ENCODE data around the gene GLO1. TPM values are rescaled to one million over a fixed set of nuclear protein-coding genes. Genes with fewer than 3 reads are reported as not detected.

Gene GLO1
- total RNA-seq, 2 donors from 2014 or later, result 101 to 115 TPM

- Mint-ChIP-seq H3K27ac (peak overlapping the region; percentile 20), H3K4me1 (ENCODE audit: low read depth) (peaks cover 67% of the 10 kb centered on the region), H3K27me3 (ENCODE audit: low read depth) (no peaks in the 10 kb centered on the region), H3K36me3 (ENCODE audit: insufficient read depth in 2 of 2) (peaks cover 11 to 32% of the 10 kb centered on the region in 2 donors), H3K9me3 (peaks cover 4 to 5% of the 10 kb centered on the region in 2 donors), H3K4me3 (peak overlapping the region in 1 of 2 donors; percentile 51)
- DNase-seq (no peak), ATAC-seq (replicated peaks in 1 of 2) (peak in 1 of 2 donors; percentile 7)
Measured at GRCh38 chr6:38696345-38696744, 6.6 kb downstream of the GLO1 start.

- Mint-ChIP-seq H3K9me3 (peaks cover 4 to 5% of the 10 kb centered on the region in 2 donors), H3K4me1 (ENCODE audit: low read depth) (peaks cover 62% of the 10 kb centered on the region), H3K27ac (peak overlapping the region; percentile 20), H3K27me3 (ENCODE audit: low read depth) (no peaks in the 10 kb centered on the region), H3K36me3 (ENCODE audit: insufficient read depth in 2 of 2) (peaks cover 11 to 28% of the 10 kb centered on the region in 2 donors), H3K4me3 (peak overlapping the region in 1 of 2 donors; percentile 51)
- ATAC-seq (replicated peaks in 1 of 2) (peak; percentile 50 to 72), DNase-seq (no peak)
Measured at GRCh38 chr6:38695933-38696332, 7.0 kb downstream of the GLO1 start.

GRCh38 chr6:38695227-38695900 lies 7.6 kb downstream of the GLO1 start:
- H3K4me3 Mint-ChIP-seq, result peak overlapping the region in 1 of 2 donors; percentile 51
- DNase-seq (no peak), ATAC-seq (replicated peaks in 1 of 2) (peak in 1 of 2 donors; percentile 4)
- H3K36me3 Mint-ChIP-seq (ENCODE audit: insufficient read depth in 2 of 2), result peaks cover 11 to 24% of the 10 kb centered on the region in 2 donors
- H3K4me1 Mint-ChIP-seq (ENCODE audit: low read depth), result peaks cover 57% of the 10 kb centered on the region
- peaks cover 4 to 5% of the 10 kb centered on the region in 2 donors for H3K9me3 Mint-ChIP-seq
- no peaks in the 10 kb centered on the region for H3K27me3 Mint-ChIP-seq (ENCODE audit: low read depth)
- peak overlapping the region; percentile 66 for H3K27ac Mint-ChIP-seq

GRCh38 chr6:38688579-38689087 lies 14.3 kb downstream of the GLO1 start:
- DNase-seq (no peak), ATAC-seq (replicated peaks in 1 of 2) (peak in 1 of 2 donors; percentile 26)
- Mint-ChIP-seq H3K4me1 (ENCODE audit: low read depth) (peaks cover 20% of the 10 kb centered on the region), H3K4me3 (no peak overlapping the region), H3K36me3 (ENCODE audit: insufficient read depth in 2 of 2) (peaks cover 3 to 8% of the 10 kb centered on the region in 2 donors), H3K9me3 (no peaks in the 10 kb centered on the region), H3K27me3 (ENCODE audit: low read depth) (no peaks in the 10 kb centered on the region), H3K27ac (peak overlapping the region; percentile 32)

GRCh38 chr6:38687549-38687948 lies 15.4 kb downstream of the GLO1 start:
- ATAC-seq (replicated peaks in 1 of 2) (no peak), DNase-seq (no peak)
- H3K4me1 Mint-ChIP-seq (ENCODE audit: low read depth), result peaks cover 15% of the 10 kb centered on the region
- peaks cover 3 to 12% of the 10 kb centered on the region in 2 donors for H3K36me3 Mint-ChIP-seq (ENCODE audit: insufficient read depth in 2 of 2)
- H3K27ac Mint-ChIP-seq, result no peak overlapping the region
- no peak overlapping the region for H3K4me3 Mint-ChIP-seq
- H3K27me3 Mint-ChIP-seq (ENCODE audit: low read depth), result no peaks in the 10 kb centered on the region
- no peaks in the 10 kb centered on the region for H3K9me3 Mint-ChIP-seq

GRCh38 chr6:38687043-38687353 lies 15.9 kb downstream of the GLO1 start:
- Mint-ChIP-seq H3K4me3 (no peak overlapping the region), H3K9me3 (no peaks in the 10 kb centered on the region), H3K36me3 (ENCODE audit: insufficient read depth in 2 of 2) (peaks cover 3 to 12% of the 10 kb centered on the region in 2 donors), H3K4me1 (ENCODE audit: low read depth) (peaks cover 12% of the 10 kb centered on the region), H3K27me3 (ENCODE audit: low read depth) (no peaks in the 10 kb centered on the region), H3K27ac (no peak overlapping the region)
- ATAC-seq (replicated peaks in 1 of 2) (no peak), DNase-seq (no peak)

- ATAC-seq (replicated peaks in 1 of 2) (no peak), DNase-seq (no peak)
- no peaks in the 10 kb centered on the region for H3K27me3 Mint-ChIP-seq (ENCODE audit: low read depth)
- H3K36me3 Mint-ChIP-seq (ENCODE audit: insufficient read depth in 2 of 2), result peaks cover 5 to 14% of the 10 kb centered on the region in 2 donors
- H3K27ac Mint-ChIP-seq, result no peak overlapping the region
- no peaks in the 10 kb centered on the region for H3K9me3 Mint-ChIP-seq
- peaks cover 11% of the 10 kb centered on the region for H3K4me1 Mint-ChIP-seq (ENCODE audit: low read depth)
- H3K4me3 Mint-ChIP-seq, result no peak overlapping the region
Measured at GRCh38 chr6:38686270-38687042, 16.5 kb downstream of the GLO1 start.

- Mint-ChIP-seq H3K36me3 (ENCODE audit: insufficient read depth in 2 of 2) (peaks cover 5 to 16% of the 10 kb centered on the region in 2 donors), H3K27ac (no peak overlapping the region), H3K9me3 (no peaks in the 10 kb centered on the region), H3K4me1 (ENCODE audit: low read depth) (peaks cover 11% of the 10 kb centered on the region), H3K27me3 (ENCODE audit: low read depth) (no peaks in the 10 kb centered on the region), H3K4me3 (no peak overlapping the region)
- DNase-seq, result no peak
- ATAC-seq (replicated peaks in 1 of 2), result no peak
Measured at GRCh38 chr6:38684904-38685303, 18.0 kb downstream of the GLO1 start.

- Mint-ChIP-seq H3K4me3 (no peak overlapping the region), H3K27me3 (ENCODE audit: low read depth) (no peaks in the 10 kb centered on the region), H3K36me3 (ENCODE audit: insufficient read depth in 2 of 2) (peaks cover 5 to 19% of the 10 kb centered on the region in 2 donors), H3K27ac (no peak overlapping the region), H3K4me1 (ENCODE audit: low read depth) (peaks cover 11% of the 10 kb centered on the region), H3K9me3 (no peaks in the 10 kb centered on the region)
- no peak for ATAC-seq (replicated peaks in 1 of 2)
- DNase-seq, result no peak
Measured at GRCh38 chr6:38684237-38684636, 18.7 kb downstream of the GLO1 start.

- ATAC-seq (replicated peaks in 1 of 2), result no peak
- Mint-ChIP-seq H3K27me3 (ENCODE audit: low read depth) (no peaks in the 10 kb centered on the region), H3K9me3 (no peaks in the 10 kb centered on the region), H3K27ac (no peak overlapping the region), H3K4me3 (no peak overlapping the region), H3K4me1 (ENCODE audit: low read depth) (peaks cover 5% of the 10 kb centered on the region), H3K36me3 (ENCODE audit: insufficient read depth in 2 of 2) (peaks cover 3 to 26% of the 10 kb centered on the region in 2 donors)
- DNase-seq, result no peak
Measured at GRCh38 chr6:38681850-38682249, 21.1 kb downstream of the GLO1 start.

GRCh38 chr6:38679668-38680067 lies 23.3 kb downstream of the GLO1 start:
- H3K27ac Mint-ChIP-seq, result peak overlapping the region; percentile 57
- H3K4me1 Mint-ChIP-seq (ENCODE audit: low read depth), result peaks cover 19% of the 10 kb centered on the region
- H3K36me3 Mint-ChIP-seq (ENCODE audit: insufficient read depth in 2 of 2), result peaks cover 1 to 43% of the 10 kb centered on the region in 2 donors
- no peak for ATAC-seq (replicated peaks in 1 of 2)
- no peaks in the 10 kb centered on the region for H3K27me3 Mint-ChIP-seq (ENCODE audit: low read depth)
- no peak overlapping the region for H3K4me3 Mint-ChIP-seq
- H3K9me3 Mint-ChIP-seq, result no peaks in the 10 kb centered on the region
- DNase-seq, result no peak

GRCh38 chr6:38678178-38678760 lies 24.7 kb downstream of the GLO1 start:
- no peak for ATAC-seq (replicated peaks in 1 of 2)
- peak overlapping the region; percentile 55 for H3K27ac Mint-ChIP-seq
- H3K36me3 Mint-ChIP-seq (ENCODE audit: insufficient read depth in 2 of 2), result peaks cover 3 to 41% of the 10 kb centered on the region in 2 donors
- DNase-seq, result no peak
- H3K27me3 Mint-ChIP-seq (ENCODE audit: low read depth), result no peaks in the 10 kb centered on the region
- H3K4me1 Mint-ChIP-seq (ENCODE audit: low read depth), result peaks cover 33% of the 10 kb centered on the region
- H3K4me3 Mint-ChIP-seq, result no peak overlapping the region
- H3K9me3 Mint-ChIP-seq, result no peaks in the 10 kb centered on the region

GRCh38 chr6:38676974-38677544 lies 25.9 kb downstream of the GLO1 start:
- Mint-ChIP-seq H3K9me3 (no peaks in the 10 kb centered on the region), H3K27ac (peak overlapping the region; percentile 91), H3K27me3 (ENCODE audit: low read depth) (no peaks in the 10 kb centered on the region), H3K36me3 (ENCODE audit: insufficient read depth in 2 of 2) (peaks cover 3 to 39% of the 10 kb centered on the region in 2 donors), H3K4me1 (ENCODE audit: low read depth) (peaks cover 41% of the 10 kb centered on the region), H3K4me3 (no peak overlapping the region)
- ATAC-seq (replicated peaks in 1 of 2) (no peak), DNase-seq (no peak)

All from activated T-cell treated with anti-CD3 and anti-CD28 coated beads, Interleukin-2, amount 50 U/mL, for 72 hours (primary cell).